ENCODE measurements around the gene IFNGR1.
"Not testable (repeated sequence)": the region's sequence is repeated elsewhere in the genome, so short reads cannot be mapped to it uniquely, and the experiment has no call there.

Gene IFNGR1

DNA sequence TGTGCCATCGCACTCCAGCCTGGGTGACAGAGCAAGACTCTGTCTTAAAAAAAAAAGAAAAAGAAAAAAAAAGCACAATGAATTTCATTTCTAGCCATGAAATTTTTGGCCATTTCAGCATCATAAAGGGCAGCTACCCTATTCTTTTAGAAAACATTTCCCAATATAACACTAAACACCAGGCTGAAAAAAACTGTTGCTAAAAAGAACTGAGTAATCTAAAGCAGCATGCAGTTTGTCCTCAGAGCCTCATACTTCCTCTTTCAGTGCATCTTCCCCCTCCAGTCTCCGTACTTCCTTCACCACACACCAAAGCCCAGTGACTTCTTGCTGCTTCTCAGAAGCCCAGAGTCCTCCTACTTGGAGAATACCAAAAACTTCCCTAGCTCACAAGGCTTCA lies 5.6 kb upstream of the IFNGR1 start:
- Mint-ChIP-seq H3K27me3 (no peaks in the 10 kb centered on the region), H3K4me1 (ENCODE audit: low read depth) (peaks cover 66% of the 10 kb centered on the region), H3K4me3 (peak overlapping the region; percentile 18), H3K9me3 (no peaks in the 10 kb centered on the region), H3K36me3 (ENCODE audit: low read depth) (no peaks in the 10 kb centered on the region), H3K27ac (peak overlapping the region; percentile 18)

DNA sequence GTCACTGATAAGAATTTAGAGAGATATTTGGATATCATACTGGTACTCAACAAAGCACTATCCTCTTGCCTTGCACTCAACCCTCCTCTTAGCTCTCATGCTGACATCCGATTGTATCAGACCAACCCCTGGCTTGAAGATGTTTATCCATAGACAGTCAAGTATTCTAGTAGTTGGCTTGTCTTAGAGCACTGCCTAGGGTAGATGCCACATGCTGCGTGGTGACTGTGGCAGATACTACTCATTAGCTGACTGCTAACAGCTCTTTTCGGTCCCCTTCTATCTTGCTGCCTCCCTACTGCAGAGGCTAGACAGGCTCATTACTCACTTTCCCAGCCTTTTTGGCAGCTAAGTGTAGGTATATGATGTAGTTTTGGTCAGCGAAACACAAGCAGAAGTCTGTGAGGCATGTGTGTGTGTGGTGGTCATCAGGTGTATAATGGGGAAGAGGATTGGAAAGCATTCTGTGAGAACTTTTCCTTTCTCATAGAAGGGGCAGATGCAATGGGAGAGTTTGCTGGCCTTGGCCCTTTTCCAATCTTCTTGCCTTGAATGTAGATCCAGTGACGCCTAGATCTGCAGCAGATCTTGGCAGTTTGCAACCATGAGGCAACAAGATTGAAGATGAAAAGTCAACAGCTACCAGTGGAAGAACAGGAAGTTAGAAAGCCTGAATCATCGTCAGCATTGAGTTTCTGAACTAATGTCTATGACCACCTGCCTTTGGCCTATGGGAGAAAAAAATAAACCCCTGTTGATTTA lies 4.4 kb upstream of the IFNGR1 start:
- Mint-ChIP-seq H3K27ac (peak overlapping the region; percentile 33), H3K4me3 (no peak overlapping the region), H3K9me3 (no peaks in the 10 kb centered on the region), H3K4me1 (ENCODE audit: low read depth) (peaks cover 64% of the 10 kb centered on the region), H3K36me3 (ENCODE audit: low read depth) (peaks cover 3% of the 10 kb centered on the region), H3K27me3 (no peaks in the 10 kb centered on the region)

GRCh38 chr6:137222381-137222780 lies 3.2 kb upstream of the IFNGR1 start:
- Mint-ChIP-seq H3K27me3 (no peaks in the 10 kb centered on the region), H3K36me3 (ENCODE audit: low read depth) (peaks cover 3% of the 10 kb centered on the region), H3K4me3 (no peak overlapping the region), H3K4me1 (ENCODE audit: low read depth) (peaks cover 62% of the 10 kb centered on the region), H3K9me3 (no peaks in the 10 kb centered on the region), H3K27ac (no peak overlapping the region)

DNA sequence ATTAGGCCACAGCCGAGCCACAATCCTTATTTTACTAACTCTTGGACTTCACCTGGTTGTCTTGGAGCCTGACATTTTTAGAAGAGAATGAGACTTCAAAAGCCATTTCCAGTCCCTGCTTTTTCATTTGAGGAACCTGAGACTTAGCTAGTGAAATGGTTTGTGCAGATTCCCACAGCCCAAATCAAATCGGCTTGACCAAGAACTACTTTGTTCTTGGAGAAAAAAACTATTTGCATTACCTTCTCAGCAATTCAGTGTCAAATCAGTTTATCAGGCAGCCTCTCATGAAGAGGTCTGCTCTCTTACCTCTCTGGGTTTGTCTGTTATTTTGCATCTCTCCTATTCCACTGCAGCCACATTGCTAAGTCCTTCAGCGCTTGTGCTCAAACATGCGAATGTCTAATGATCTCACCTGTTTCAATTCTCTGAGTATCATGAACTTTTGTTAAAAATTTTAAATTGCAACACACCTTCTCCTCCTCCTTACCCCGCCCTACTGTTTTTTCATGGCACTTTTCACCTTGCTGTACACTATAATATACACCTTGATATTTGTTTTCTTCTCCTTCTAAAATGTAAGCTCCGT lies 573 bp upstream of the IFNGR1 start:
- H3K9me3 Mint-ChIP-seq = no peaks in the 10 kb centered on the region

DNA sequence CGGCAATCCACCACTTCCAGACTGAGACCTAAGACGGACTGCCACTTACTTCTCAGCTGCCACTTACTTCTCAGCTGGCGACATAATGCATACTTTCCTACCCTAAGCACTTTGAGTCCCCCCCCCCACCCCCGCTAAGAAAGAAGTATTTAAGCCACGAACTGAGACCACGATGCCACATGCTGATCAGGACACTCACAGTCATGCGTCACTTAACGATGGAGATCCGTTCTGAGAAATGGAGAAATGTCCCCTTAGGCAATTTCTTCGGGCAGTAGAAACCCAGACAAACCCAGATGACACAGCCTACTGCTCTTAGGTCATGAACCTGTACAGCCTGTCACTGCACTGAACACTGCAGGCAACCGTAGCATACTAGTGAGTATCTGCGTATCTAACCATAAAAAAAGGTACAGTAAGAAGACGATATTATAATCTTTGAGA lies 690 bp downstream of the IFNGR1 start:
- H3K27me3 Mint-ChIP-seq = no peaks in the 10 kb centered on the region
- peak overlapping the region; percentile 100 for H3K4me3 Mint-ChIP-seq
- H3K4me1 Mint-ChIP-seq (ENCODE audit: low read depth) = peaks cover 68% of the 10 kb centered on the region
- H3K36me3 Mint-ChIP-seq (ENCODE audit: low read depth) = peaks cover 10% of the 10 kb centered on the region
- no peaks in the 10 kb centered on the region for H3K9me3 Mint-ChIP-seq
- H3K27ac Mint-ChIP-seq = peak overlapping the region; percentile 99

More for the DNA sequence above, 573 bp upstream of the IFNGR1 start:
- H3K36me3 Mint-ChIP-seq (ENCODE audit: low read depth) = peaks cover 10% of the 10 kb centered on the region
- peaks cover 68% of the 10 kb centered on the region for H3K4me1 Mint-ChIP-seq (ENCODE audit: low read depth)
- peak overlapping the region; percentile 99 for H3K27ac Mint-ChIP-seq
- no peaks in the 10 kb centered on the region for H3K27me3 Mint-ChIP-seq
- peak overlapping the region; percentile 100 for H3K4me3 Mint-ChIP-seq

DNA sequence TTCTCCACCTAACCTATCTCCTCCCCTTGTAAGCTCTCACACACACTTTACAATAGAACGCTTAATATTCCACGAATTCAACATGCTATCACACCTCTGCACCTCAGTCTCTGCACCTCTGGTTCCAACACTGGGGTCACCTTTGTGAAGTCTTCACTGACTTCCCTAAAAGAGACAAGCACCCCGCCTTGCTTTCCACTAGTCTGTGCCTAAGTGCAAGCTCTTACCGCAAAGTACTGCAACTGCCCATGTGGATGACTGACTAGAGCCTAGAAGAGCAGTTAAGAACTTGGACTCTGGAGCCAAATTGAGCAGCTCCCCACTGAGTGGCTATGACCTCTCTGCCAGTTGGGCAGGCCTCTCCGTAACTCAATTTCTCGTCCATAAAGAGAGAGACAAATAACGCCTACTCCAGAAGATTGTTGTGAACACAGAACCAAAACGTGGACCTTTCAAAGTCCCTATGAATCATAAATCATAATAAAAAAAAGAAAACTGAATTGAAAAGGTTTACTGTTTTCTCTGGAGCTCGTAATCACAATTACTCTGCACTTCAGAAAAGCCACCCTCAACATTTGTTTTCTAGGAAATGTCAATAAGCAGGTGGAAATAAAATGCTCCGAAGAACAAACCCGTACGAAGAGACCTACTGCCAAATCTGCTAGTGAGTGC lies 1.2 kb downstream of the IFNGR1 start:
- H3K9me3 Mint-ChIP-seq = no peaks in the 10 kb centered on the region
- H3K4me1 Mint-ChIP-seq (ENCODE audit: low read depth) = peaks cover 67% of the 10 kb centered on the region
- no peaks in the 10 kb centered on the region for H3K27me3 Mint-ChIP-seq
- peaks cover 10% of the 10 kb centered on the region for H3K36me3 Mint-ChIP-seq (ENCODE audit: low read depth)
- peak overlapping the region; percentile 100 for H3K4me3 Mint-ChIP-seq
- peak overlapping the region; percentile 99 for H3K27ac Mint-ChIP-seq

DNA sequence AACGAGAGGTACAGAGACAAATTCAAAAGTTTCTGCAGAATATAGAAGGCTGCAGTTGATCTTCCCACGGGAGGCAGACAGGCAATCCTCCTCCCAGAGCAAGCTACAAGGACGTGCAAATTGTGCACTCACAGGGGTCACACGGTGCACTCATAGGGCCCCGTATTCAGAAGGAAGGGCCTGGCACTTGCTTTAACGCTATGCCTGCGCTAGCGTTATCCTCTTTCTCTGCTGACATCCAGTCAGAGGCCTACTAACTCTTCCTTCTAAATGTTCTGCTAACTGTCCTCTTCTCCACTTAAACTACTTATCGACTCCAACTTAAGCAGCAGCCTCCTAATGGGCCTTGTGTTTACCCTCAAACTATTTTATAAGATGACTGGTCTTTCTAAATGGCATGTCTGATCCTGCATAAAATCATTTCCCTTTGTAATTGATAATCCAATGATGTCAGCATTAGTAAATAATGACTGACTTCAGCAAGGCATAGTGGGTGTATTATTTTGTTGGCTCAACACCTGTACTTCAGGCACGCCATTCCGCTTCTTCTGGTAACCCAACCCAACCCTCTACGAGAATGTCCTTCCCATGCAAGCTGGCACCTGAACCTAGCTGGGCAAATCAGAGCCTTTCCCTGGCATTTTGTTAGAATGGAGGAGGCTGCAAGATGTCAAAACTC lies 2.2 kb downstream of the IFNGR1 start:
- H3K27ac Mint-ChIP-seq = no peak overlapping the region
- H3K36me3 Mint-ChIP-seq (ENCODE audit: low read depth) = peaks cover 14% of the 10 kb centered on the region
- H3K4me1 Mint-ChIP-seq (ENCODE audit: low read depth) = peaks cover 73% of the 10 kb centered on the region
- H3K27me3 Mint-ChIP-seq = no peaks in the 10 kb centered on the region
- peak overlapping the region; percentile 100 for H3K4me3 Mint-ChIP-seq
- H3K9me3 Mint-ChIP-seq = no peaks in the 10 kb centered on the region

DNA sequence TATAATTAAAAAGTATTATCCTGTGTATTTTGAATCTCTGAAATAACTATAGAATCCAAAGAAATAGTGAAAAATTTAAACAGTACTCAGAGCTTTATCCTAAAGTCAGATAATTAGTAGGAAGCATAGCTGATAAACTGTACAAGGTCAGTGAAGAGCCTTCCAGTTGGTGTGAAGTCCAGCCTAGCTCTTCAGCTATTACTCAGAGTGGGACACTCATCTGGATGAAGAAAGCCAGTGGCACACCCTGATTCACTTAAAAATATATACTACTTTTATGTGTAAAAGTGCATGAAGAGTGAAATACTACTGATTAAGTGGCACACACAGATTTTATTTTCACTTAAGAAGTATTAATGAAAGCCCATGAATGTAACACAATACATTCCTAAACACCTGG lies 3.1 kb downstream of the IFNGR1 start:
- no peak overlapping the region for H3K4me3 Mint-ChIP-seq
- peaks cover 21% of the 10 kb centered on the region for H3K36me3 Mint-ChIP-seq (ENCODE audit: low read depth)
- no peaks in the 10 kb centered on the region for H3K27me3 Mint-ChIP-seq
- no peak overlapping the region for H3K27ac Mint-ChIP-seq
- no peaks in the 10 kb centered on the region for H3K9me3 Mint-ChIP-seq
- peaks cover 82% of the 10 kb centered on the region for H3K4me1 Mint-ChIP-seq (ENCODE audit: low read depth)

DNA sequence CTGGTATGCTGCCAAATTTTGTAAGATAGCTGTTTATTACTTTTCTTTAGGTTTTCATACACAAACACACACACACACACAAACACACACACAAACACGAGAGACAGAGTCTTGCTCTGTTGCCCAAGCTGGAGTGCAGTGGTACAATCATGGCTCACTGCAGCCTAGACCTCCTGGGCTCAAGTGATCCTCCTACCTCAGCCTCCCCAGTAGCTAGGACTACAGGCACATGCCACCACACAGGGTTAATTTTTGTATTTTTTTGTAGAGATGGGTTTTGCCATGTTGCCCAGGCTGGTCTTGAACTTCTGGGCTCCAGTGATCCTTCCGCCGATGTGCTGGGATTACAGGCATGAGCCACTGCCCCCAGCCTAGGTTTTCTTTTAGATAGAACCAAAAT lies 3.6 kb downstream of the IFNGR1 start:
- H3K4me1 Mint-ChIP-seq (ENCODE audit: low read depth) = peaks cover 84% of the 10 kb centered on the region
- H3K27ac Mint-ChIP-seq, H3K4me3 Mint-ChIP-seq: not testable (repeated sequence)

DNA sequence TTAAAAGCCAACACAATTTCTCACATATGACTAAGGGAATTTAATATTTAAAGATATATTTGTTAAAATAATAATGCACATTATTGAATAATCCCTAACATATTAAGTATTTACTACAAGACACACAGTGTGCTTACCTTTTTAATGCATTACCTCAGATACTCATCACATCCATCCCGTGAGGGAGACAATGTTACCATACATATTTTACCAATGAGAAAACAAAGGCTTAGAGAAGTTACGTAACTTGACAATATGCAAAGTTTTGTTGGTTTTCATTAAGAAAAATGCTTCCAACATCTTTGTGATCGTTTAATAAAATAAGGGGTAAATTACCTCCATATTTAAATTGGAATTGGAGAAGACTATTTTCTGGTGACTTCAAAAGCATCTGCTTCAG lies 4.3 kb downstream of the IFNGR1 start:
- Mint-ChIP-seq H3K36me3 (ENCODE audit: low read depth) (peaks cover 29% of the 10 kb centered on the region), H3K9me3 (peaks cover under 1% of the 10 kb centered on the region), H3K27me3 (no peaks in the 10 kb centered on the region), H3K4me1 (ENCODE audit: low read depth) (peaks cover 82% of the 10 kb centered on the region), H3K27ac (no peak overlapping the region), H3K4me3 (no peak overlapping the region)

More for the DNA sequence above, 3.6 kb downstream of the IFNGR1 start:
- H3K27me3 Mint-ChIP-seq, H3K9me3 Mint-ChIP-seq: not testable (repeated sequence)
- H3K36me3 Mint-ChIP-seq (ENCODE audit: low read depth) = peaks cover 22% of the 10 kb centered on the region

- Mint-ChIP-seq H3K36me3 (ENCODE audit: low read depth) (peaks cover 39% of the 10 kb centered on the region), H3K4me1 (ENCODE audit: low read depth) (peaks cover 80% of the 10 kb centered on the region), H3K27ac (no peak overlapping the region), H3K4me3 (no peak overlapping the region), H3K27me3 (no peaks in the 10 kb centered on the region), H3K9me3 (peaks cover 6% of the 10 kb centered on the region)
Observed at GRCh38 chr6:137213813-137214212, 5.4 kb downstream of the IFNGR1 start.

DNA sequence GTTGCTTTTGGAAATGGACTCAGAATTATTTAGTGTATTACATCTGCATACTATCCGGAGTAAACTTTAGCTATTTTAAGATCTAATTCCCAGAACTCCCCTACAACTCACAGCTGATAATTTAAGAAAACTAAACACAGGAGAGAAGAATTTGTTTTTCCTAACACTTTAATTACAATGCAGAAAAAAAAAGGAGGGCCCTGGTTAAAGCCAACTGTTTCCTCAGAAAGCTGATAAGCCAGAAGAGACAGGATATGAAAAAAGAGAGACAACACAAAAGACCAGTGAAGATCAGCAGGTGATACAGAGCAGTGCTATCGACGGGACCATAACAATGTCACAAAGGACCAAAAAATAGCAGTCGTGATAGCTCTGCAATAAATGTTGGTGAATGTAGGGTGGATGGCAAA lies 5.8 kb downstream of the IFNGR1 start:
- peaks cover 77% of the 10 kb centered on the region for H3K4me1 Mint-ChIP-seq (ENCODE audit: low read depth)

DNA sequence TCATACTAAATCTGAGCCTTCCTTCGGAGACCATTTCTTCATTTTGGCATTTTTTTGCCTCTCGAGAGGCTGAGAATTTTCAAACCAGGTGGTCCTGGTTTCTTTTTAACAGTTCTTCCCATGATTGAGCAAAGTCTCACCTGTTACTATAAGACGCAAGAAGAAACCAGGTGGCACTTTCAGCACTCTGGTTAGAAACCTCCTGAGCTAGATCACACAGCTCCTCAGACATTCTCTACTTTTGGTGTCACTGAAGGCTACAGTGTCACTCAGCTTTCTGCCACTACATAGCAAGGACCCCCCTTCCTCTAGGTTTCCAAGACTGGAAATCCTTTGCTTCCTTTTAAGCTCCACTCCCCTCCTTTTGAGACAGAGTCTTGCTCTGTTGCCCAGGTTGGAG lies 7.3 kb downstream of the IFNGR1 start:
- H3K27me3 Mint-ChIP-seq = no peaks in the 10 kb centered on the region
- H3K4me3 Mint-ChIP-seq = no peak overlapping the region
- peaks cover 12% of the 10 kb centered on the region for H3K9me3 Mint-ChIP-seq
- peaks cover 52% of the 10 kb centered on the region for H3K36me3 Mint-ChIP-seq (ENCODE audit: low read depth)
- H3K4me1 Mint-ChIP-seq (ENCODE audit: low read depth) = peaks cover 73% of the 10 kb centered on the region
- no peak overlapping the region for H3K27ac Mint-ChIP-seq

More for the DNA sequence above, 5.8 kb downstream of the IFNGR1 start:
- Mint-ChIP-seq H3K9me3 (peaks cover 6% of the 10 kb centered on the region), H3K27ac (no peak overlapping the region), H3K27me3 (no peaks in the 10 kb centered on the region), H3K4me3 (no peak overlapping the region), H3K36me3 (ENCODE audit: low read depth) (peaks cover 39% of the 10 kb centered on the region)

GRCh38 chr6:137210903-137211302 lies 8.3 kb downstream of the IFNGR1 start:
- Mint-ChIP-seq H3K27ac (no peak overlapping the region), H3K27me3 (no peaks in the 10 kb centered on the region), H3K36me3 (ENCODE audit: low read depth) (peaks cover 56% of the 10 kb centered on the region), H3K4me3 (no peak overlapping the region), H3K4me1 (ENCODE audit: low read depth) (peaks cover 68% of the 10 kb centered on the region), H3K9me3 (peaks cover 12% of the 10 kb centered on the region)

DNA sequence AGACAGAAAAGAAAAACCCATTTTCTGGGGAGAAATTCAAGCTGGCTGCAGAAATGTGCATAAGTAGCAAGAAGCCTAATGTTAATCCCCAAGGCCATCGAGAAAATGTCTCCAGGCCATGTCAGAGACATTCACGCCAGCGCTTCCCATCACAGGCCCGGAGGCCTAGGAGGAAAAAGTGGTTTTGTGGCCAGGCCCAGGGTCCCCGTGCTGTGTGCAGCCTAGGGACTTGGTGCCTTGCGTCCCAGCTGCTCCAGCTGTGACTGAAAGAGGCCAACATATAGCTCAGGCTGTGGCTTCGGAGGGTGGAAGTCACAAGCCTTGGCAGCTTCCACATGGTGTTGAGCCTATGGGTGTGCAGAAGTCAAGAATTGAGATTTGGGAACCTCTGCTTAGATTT lies 10.9 kb downstream of the IFNGR1 start:
- Mint-ChIP-seq H3K4me1 (ENCODE audit: low read depth) (peaks cover 44% of the 10 kb centered on the region), H3K36me3 (ENCODE audit: low read depth) (peaks cover 70% of the 10 kb centered on the region), H3K27ac (no peak overlapping the region)

More for the DNA sequence above, 10.9 kb downstream of the IFNGR1 start:
- Mint-ChIP-seq H3K27me3 (no peaks in the 10 kb centered on the region), H3K4me3 (no peak overlapping the region), H3K9me3 (peaks cover 12% of the 10 kb centered on the region)

All from stimulated activated naive CD8-positive, alpha-beta T cell treated with anti-CD3 and anti-CD28 coated beads, Interleukin-15, Interleukin-2, amounts not matched to agents 100 ng/mL and 50 ng/mL, for 24 hours (primary cell).